HepG2 (cell line): ENCODE data around the gene SLC2A5. TPM values are rescaled to one million over a fixed set of nuclear protein-coding genes. Genes with fewer than 3 reads are reported as not detected.

Experiments used
- HINFP ChIP-seq: sonication (generic); formaldehyde crosslinking; IDR thresholded peaks from 2 replicates; pipeline ENCODE4 v1.4.0; 2020; ENCODE audit warnings: low read depth, mild to moderate bottlenecking, missing genetic modification reagents
- IKZF4 ChIP-seq: sonication (generic); formaldehyde crosslinking; IDR thresholded peaks from 2 replicates; pipeline ENCODE4 v1.5.1; 2020; ENCODE audit warnings: borderline replicate concordance, mild to moderate bottlenecking, low read depth, missing genetic modification reagents; ENCODE audit errors: not compliant biosample characterization
- KIAA2018 ChIP-seq: sonication (generic); formaldehyde crosslinking; IDR thresholded peaks from 2 replicates; pipeline ENCODE4 v1.5.0; 2020; ENCODE audit warnings: mild to moderate bottlenecking, missing genetic modification reagents, borderline replicate concordance
- KMT2A ChIP-seq: sonication (generic); formaldehyde crosslinking; IDR thresholded peaks from 2 replicates; pipeline ENCODE4 v1.4.0; 2020; ENCODE audit warnings: missing genetic modification reagents
- TAF15 ChIP-seq: fragments of 200-400 bp; formaldehyde crosslinking; IDR thresholded peaks from one replicate; pipeline ENCODE4 v1.6.1; 2018; ENCODE audit warnings: mild to moderate bottlenecking, low read depth, low read length; ENCODE audit not compliant: poor library complexity, severe bottlenecking
- ZNF83 ChIP-seq: sonication (generic); formaldehyde crosslinking; IDR thresholded peaks from 2 replicates; pipeline ENCODE4 v1.4.0; 2020; ENCODE audit warnings: missing genetic modification reagents, mild to moderate bottlenecking, borderline replicate concordance
- polyA plus RNA-seq, 8 experiments: library from polyadenylated mRNA; depleted of rRNA in 3 of 8; stranded (reverse) in 7 of 8; unstranded in 1 of 8; fragments of >200 nt; fragmentation: Illumina TruSeq in 4 of 8; extraction: Trizol in 4 of 8; gene quantifications; 2 replicates each; pipeline versions ENCODE4 v1.2.1 to v1.2.3, GENCODE V29; 2011 to 2016; ENCODE audit warnings: low read depth in 4 of 8, missing spikeins in 1 of 8, mixed read lengths in 1 of 8; ENCODE audit not compliant: insufficient read depth in 1 of 8
- total RNA-seq, 5 experiments: library from RNA; depleted of rRNA; stranded (reverse); fragments of >200 nt; fragmentation: Illumina TruSeq; extraction: Trizol; gene quantifications; 2 replicates each; pipeline ENCODE4 v1.2.3, GENCODE V29; 2016; ENCODE audit warnings: low read depth in 1 of 5

The SLC2A5 gene
- total and polyA plus RNA-seq, 2 of the 13 experiments (the other 11 are each of a cell fraction or from before 2014, with no cell fraction given): 0.04 to 0.54 TPM

GRCh38 chr1:9073143-9073542 lies 3.7 kb upstream of the SLC2A5 start (continued):
- TF ChIP-seq KIAA2018 (CRISPR knock-in tag) (no peak), HINFP (CRISPR knock-in tag) (no peak), ZNF83 (CRISPR knock-in tag) (no peak), KMT2A (CRISPR knock-in tag) (no peak), TAF15 (no peak), IKZF4 (no peak)
